B cell (primary cell): Measurements from ENCODE around the gene SP9. TPM values are rescaled to one million over a fixed set of nuclear protein-coding genes. Genes with fewer than 3 reads are reported as not detected.
A peak's percentile ranks its signal among the peaks of the same experiment; 100 is the strongest.

ENCODE experiments used
- ATAC-seq: fragments of 200-7000 bp; cut with Tn5 transposase; one replicate; pipeline ENCODE4 v1.10.0; 2021; ENCODE audit warnings: low read depth, mild to moderate bottlenecking, moderate number of reproducible peaks, moderate library complexity
- CTCF ChIA-PET: fragments of 350-600 bp; sonication (Branson Sonifier 250); formaldehyde crosslinking; loops from one replicate; lab custom pipeline; 2021; ENCODE audit warnings: antibody characterized with exemption, inconsistent platforms; lab: Charles Lee
- POLR2A ChIA-PET: fragments of 350-600 bp; sonication (Branson Sonifier 250); formaldehyde crosslinking; loops from one replicate; lab custom pipeline; 2021; ENCODE audit warnings: antibody characterized with exemption; lab: Charles Lee
- DNase-seq: peaks from one replicate; pipeline ENCODE4 v3.0.0; 2013
- H2AFZ ChIP-seq: 2 replicates; pipeline ENCODE4 v1.6.1; 2012; ENCODE audit warnings: mild to moderate bottlenecking, low read depth, low read length; ENCODE audit not compliant: insufficient read depth, poor library complexity, severe bottlenecking
- H3K27ac ChIP-seq, 2 donors: 1 replicate in 1 of 2; 2 replicates in 1 of 2; pipeline ENCODE4 v1.5.1; 2012 to 2013; ENCODE audit warnings: low read length in 2 of 2, mild to moderate bottlenecking in 2 of 2, moderate library complexity in 1 of 2
- H3K27me3 ChIP-seq, 4 experiments: fragments of 200-600 bp in 1 of 4; sonication (generic) in 1 of 4; replicated peaks in 1 of 4; 1 replicate in 2 of 4; 2 replicates in 2 of 4; pipeline versions ENCODE4 v1.6.1 to v1.7.0; 2013 to 2016; ENCODE audit warnings: low read length in 3 of 4, mild to moderate bottlenecking in 2 of 4, mixed read lengths in 1 of 4, moderate library complexity in 1 of 4; ENCODE audit not compliant: insufficient read depth in 4 of 4, control insufficient read depth in 3 of 4; ENCODE audit errors: control extremely low read depth in 1 of 4
- H3K36me3 ChIP-seq, 2 experiments: replicated peaks in 1 of 2; 1 replicate in 1 of 2; 2 replicates in 1 of 2; pipeline versions ENCODE4 v1.6.1 to v1.7.1; 2013; ENCODE audit warnings: low read length in 1 of 2; ENCODE audit not compliant: insufficient read depth in 2 of 2, control insufficient read depth in 1 of 2; ENCODE audit errors: control extremely low read depth in 1 of 2, extremely low read depth in 1 of 2
- H3K4me1 ChIP-seq, 2 donors: fragments of 200-600 bp in 1 of 2; sonication (generic) in 1 of 2; 1 replicate in 1 of 2; 2 replicates in 1 of 2; pipeline versions ENCODE4 v1.5.1 to v1.6.1; 2013 to 2017; ENCODE audit warnings: low read length in 2 of 2; ENCODE audit not compliant: control insufficient read depth in 2 of 2, insufficient read depth in 2 of 2
- H3K4me2 ChIP-seq: replicated peaks from 2 replicates; pipeline ENCODE3; 2012; ENCODE audit warnings: mild to moderate bottlenecking, low read depth, low read length; ENCODE audit not compliant: poor library complexity, severe bottlenecking
- H3K4me3 ChIP-seq, 5 experiments: fragments of 200-600 bp in 1 of 5; sonication (generic) in 1 of 5; 1 replicate in 3 of 5; 2 replicates in 2 of 5; pipeline versions ENCODE4 v1.5.1 to v1.7.0; 2011 to 2016; ENCODE audit warnings: low read length in 4 of 5, mild to moderate bottlenecking in 4 of 5, low read depth in 2 of 5, control low read depth in 1 of 5, moderate library complexity in 1 of 5; ENCODE audit not compliant: insufficient read depth in 1 of 5; ENCODE audit errors: control extremely low read depth in 1 of 5, extremely low read depth in 1 of 5
- H3K79me2 ChIP-seq: fragments of 200-600 bp; sonication (generic); one replicate; pipeline ENCODE4 v1.6.0; 2016; ENCODE audit warnings: low read length; ENCODE audit not compliant: control insufficient read depth, insufficient read depth
- H3K9ac ChIP-seq: fragments of 200-600 bp; sonication (generic); 2 replicates; pipeline ENCODE4 v1.6.1; 2017; ENCODE audit warnings: mild to moderate bottlenecking, low read length, moderate library complexity
- H3K9me3 ChIP-seq, 3 donors: one replicate each; pipeline versions ENCODE4 v1.6.1 to v1.7.1; 2013; ENCODE audit warnings: low read length in 2 of 3; ENCODE audit not compliant: control insufficient read depth in 2 of 3, insufficient read depth in 1 of 3; ENCODE audit errors: control extremely low read depth in 1 of 3
- H4K20me1 ChIP-seq: 2 replicates; pipeline ENCODE4 v1.6.0; 2012; ENCODE audit warnings: mild to moderate bottlenecking, low read length; ENCODE audit not compliant: insufficient read depth, control insufficient read depth, poor library complexity, severe bottlenecking
- H3K27ac Mint-ChIP-seq: one replicate; pipeline ENCODE4 v1.8.0; 2021; ENCODE audit warnings: mixed read lengths
- H3K27me3 Mint-ChIP-seq: one replicate; pipeline ENCODE4 v1.8.0; 2021; ENCODE audit warnings: mixed read lengths
- H3K4me1 Mint-ChIP-seq: one replicate; pipeline ENCODE4 v1.8.0; 2021; ENCODE audit warnings: mixed read lengths
- H3K4me3 Mint-ChIP-seq: one replicate; pipeline ENCODE4 v1.8.0; 2021; ENCODE audit warnings: mixed read lengths
- H3K9me3 Mint-ChIP-seq: one replicate; pipeline ENCODE4 v1.8.0; 2022; ENCODE audit warnings: mixed read lengths; ENCODE audit not compliant: insufficient read depth
- CTCF ChIP-seq: fragments of 200-600 bp; IDR thresholded peaks from one replicate; pipeline ENCODE4 v1.8.0; 2022; ENCODE audit warnings: antibody characterized with exemption, mild to moderate bottlenecking
- EZH2 ChIP-seq: IDR thresholded peaks from 2 replicates; pipeline ENCODE4 v1.6.1; 2012; ENCODE audit warnings: borderline replicate concordance, low read depth, mild to moderate bottlenecking, moderate library complexity, low read length; ENCODE audit not compliant: insufficient read depth, poor library complexity, severe bottlenecking
- WGBS: methylation state at CpG from one replicate; pipeline ENCODE4 v1.1.5; 2013; ENCODE audit warnings: missing lambda C conversion rate; ENCODE audit not compliant: insufficient coverage; 5-methylcytosine and 5-hydroxymethylcytosine counted together
- intact Hi-C: fragments of 100-400 bp; cut with micrococcal nuclease; formaldehyde crosslinking; loops from one replicate; pipeline ENCODE4 v1.10.0; 2022
- polyA plus RNA-seq: library from polyadenylated mRNA; depleted of rRNA; stranded (reverse); fragments of >200 nt; gene quantifications from 2 replicates; pipeline ENCODE4 v1.2.3, GENCODE V29; 2012
- total RNA-seq, 2 donors: library from RNA; stranded (reverse); fragments of 120-200 nt in 1 of 2; gene quantifications; 1 replicate in 1 of 2; 2 replicates in 1 of 2; pipeline versions ENCODE4 v1.2.3 to v1.2.4, GENCODE V29; 2013 to 2022

Gene SP9
- total and polyA plus RNA-seq, 2 donors (not counting 1 experiment from before 2014, with no cell fraction given) = not detected

- Mint-ChIP-seq H3K9me3 (peaks cover 2% of the 10 kb centered on the region), H3K4me3 (peak overlapping the region; percentile 53), H3K27ac (peak overlapping the region; percentile 41), H3K27me3 (peaks cover 68% of the 10 kb centered on the region), H3K4me1 (peaks cover 26% of the 10 kb centered on the region)
- Histone ChIP-seq H4K20me1 (peaks cover 14% of the 10 kb centered on the region), H3K9ac (no peak overlapping the region), H3K36me3 (no peaks in the 10 kb centered on the region), H3K4me3 (no peak overlapping the region), H3K27ac (no peak overlapping the region), H3K4me2 (peak overlapping the region; percentile 32), H2AFZ (no peak overlapping the region), H3K27me3 (peaks cover 6 to 93% (median 81%) of the 10 kb centered on the region in 4 experiments), H3K79me2 (no peaks in the 10 kb centered on the region), H3K9me3 (peaks cover 1 to 61% (median 8%) of the 10 kb centered on the region in 3 donors), H3K4me1 (peaks cover 50 to 71% of the 10 kb centered on the region in 2 donors)
- WGBS = 37% methylated on average over 2 of the region's 11 CpGs
- CTCF ChIA-PET = interaction anchor here (1.1 to 1.5 kb wide), 2 partner anchors 10 to 934 kb away, joined by 4 read pairs; no protein-coding TSS in a partner anchor
- POLR2A ChIA-PET = no interaction called here
- ATAC-seq (no peak), DNase-seq (peak; percentile 43)
- TF ChIP-seq EZH2 = no peak
- no peak for TF ChIP-seq CTCF
- intact Hi-C loops = loop anchor here (10.0 kb wide), 1 partner anchor 1761 kb away; the partner anchor contains the start of genes HOXD12 and HOXD13
Observed at GRCh38 chr2:174334278-174334715, 457 bp upstream of the SP9 start.
